ENCODE measurements around the gene ATG13. TPM values are rescaled to one million over a fixed set of nuclear protein-coding genes. Genes with fewer than 3 reads are reported as not detected.

ATG13 gene
- total and polyA plus RNA-seq, 4 donors = 29.1 to 72.8 (median 52.4) TPM

- Histone ChIP-seq H3K36me3 (ENCODE audit: control insufficient read depth in 4 of 4, insufficient read depth in 4 of 4, low read length in 4 of 4) (peaks cover under 1 to 35% (median 21%) of the 10 kb centered on the region in 4 donors), H3K27ac (ENCODE audit: low read depth in 1 of 2, low read length in 1 of 2) (peak overlapping the region in 1 of 2 donors; percentile 61), H3K9ac (ENCODE audit: insufficient read depth in 1 of 2, low read length in 2 of 2) (no peak overlapping the region), H3K4me1 (ENCODE audit: control insufficient read depth in 5 of 5, insufficient read depth in 5 of 5, low read length in 5 of 5) (peaks cover 0 to 18% (median 9%) of the 10 kb centered on the region in 5 donors), H3K27me3 (ENCODE audit: control insufficient read depth in 3 of 3, insufficient read depth in 3 of 3, low read length in 2 of 3) (no peaks in the 10 kb centered on the region), H3K4me3 (no peak overlapping the region), H3K9me3 (ENCODE audit: control insufficient read depth in 4 of 4, insufficient read depth in 3 of 4, low read length in 3 of 4) (no peaks in the 10 kb centered on the region)
- DNase-seq (no peak), ATAC-seq (ENCODE audit: insufficient read depth, low FRiP score) (no peak)
- no peak for TF ChIP-seq CTCF (IDR thresholded peaks at IDR 0.05; ENCODE audit: control extremely low read depth, extremely low read depth)
- 71 to 77% methylated on average over 3 of the region's 3 CpGs for WGBS, 2 donors
These were observed 80.0 kb downstream of the ATG13 start for GRCh38 chr11:46697303-46697702.

DNA sequence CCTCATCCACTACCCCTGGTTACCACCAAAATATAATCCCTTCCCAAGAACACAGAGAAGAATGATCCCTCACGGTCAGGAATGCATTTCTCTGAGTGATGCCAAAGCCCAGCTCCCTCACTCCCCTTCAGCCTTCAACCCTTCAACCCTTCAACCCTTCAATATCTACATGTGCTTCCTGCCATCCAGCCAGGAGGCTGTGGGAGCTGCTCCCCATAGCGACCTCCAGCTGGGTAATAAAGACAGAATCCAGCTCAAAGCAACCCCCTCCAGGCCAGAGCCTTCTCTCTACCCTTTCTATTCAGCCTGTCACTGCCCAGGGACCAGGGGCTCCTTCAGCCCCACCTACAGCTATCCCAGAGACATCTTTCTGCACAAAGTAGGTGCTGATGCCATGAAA, 80.4 kb downstream of the ATG13 start:
- Histone ChIP-seq H3K9me3 (ENCODE audit: control insufficient read depth in 4 of 4, insufficient read depth in 3 of 4, low read length in 3 of 4) (no peaks in the 10 kb centered on the region), H3K27me3 (ENCODE audit: control insufficient read depth in 3 of 3, insufficient read depth in 3 of 3, low read length in 2 of 3) (no peaks in the 10 kb centered on the region), H3K27ac (ENCODE audit: low read depth in 1 of 2, low read length in 1 of 2) (peak overlapping the region; percentile 30 to 61), H3K9ac (ENCODE audit: insufficient read depth in 1 of 2, low read length in 2 of 2) (no peak overlapping the region), H3K4me1 (ENCODE audit: control insufficient read depth in 5 of 5, insufficient read depth in 5 of 5, low read length in 5 of 5) (peaks cover 0 to 18% (median 9%) of the 10 kb centered on the region in 5 donors), H3K36me3 (ENCODE audit: control insufficient read depth in 4 of 4, insufficient read depth in 4 of 4, low read length in 4 of 4) (peaks cover 3 to 35% (median 25%) of the 10 kb centered on the region in 4 donors), H3K4me3 (no peak overlapping the region)
- no peak for TF ChIP-seq CTCF (IDR thresholded peaks at IDR 0.05; ENCODE audit: control extremely low read depth, extremely low read depth)
- DNase-seq (no peak), ATAC-seq (ENCODE audit: insufficient read depth, low FRiP score) (no peak)
- 50 to 72% methylated on average over 2 of the region's 2 CpGs for WGBS, 2 donors

DNA sequence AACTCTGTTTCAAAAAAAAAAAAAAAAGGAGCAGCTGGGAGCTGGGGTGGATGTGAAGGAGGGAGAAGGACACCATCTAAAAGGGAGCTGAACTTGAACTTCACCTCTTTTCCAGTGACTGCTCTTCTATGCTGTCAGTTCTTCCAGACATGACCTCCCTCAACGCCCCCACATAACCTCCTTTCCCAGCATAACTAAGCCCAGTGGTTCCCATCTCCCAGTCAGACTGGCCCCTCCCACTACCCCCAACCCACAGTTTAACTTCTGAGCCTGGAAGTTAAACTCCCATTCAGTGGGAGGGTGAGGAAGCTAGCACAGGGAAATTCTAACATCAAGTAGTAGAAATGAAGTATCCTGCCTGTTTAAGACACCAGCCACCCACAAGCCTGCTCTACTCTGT, 81.2 kb downstream of the ATG13 start:
- Histone ChIP-seq H3K27ac (ENCODE audit: low read depth in 1 of 2, low read length in 1 of 2) (no peak overlapping the region), H3K9me3 (ENCODE audit: control insufficient read depth in 4 of 4, insufficient read depth in 3 of 4, low read length in 3 of 4) (no peaks in the 10 kb centered on the region), H3K4me3 (no peak overlapping the region), H3K9ac (ENCODE audit: insufficient read depth in 1 of 2, low read length in 2 of 2) (no peak overlapping the region), H3K36me3 (ENCODE audit: control insufficient read depth in 4 of 4, insufficient read depth in 4 of 4, low read length in 4 of 4) (peaks cover 7 to 36% (median 32%) of the 10 kb centered on the region in 4 donors), H3K27me3 (ENCODE audit: control insufficient read depth in 3 of 3, insufficient read depth in 3 of 3, low read length in 2 of 3) (no peaks in the 10 kb centered on the region), H3K4me1 (ENCODE audit: control insufficient read depth in 5 of 5, insufficient read depth in 5 of 5, low read length in 5 of 5) (peaks cover 0 to 18% (median 9%) of the 10 kb centered on the region in 5 donors)
- TF ChIP-seq CTCF (IDR thresholded peaks at IDR 0.05; ENCODE audit: control extremely low read depth, extremely low read depth) = no peak
- ATAC-seq (ENCODE audit: insufficient read depth, low FRiP score) = no peak
- DNase-seq = no peak
- 82 to 85% methylated on average over 1 of the region's 1 CpG for WGBS, 2 donors

All from lung (tissue), 12 donors.